ENCODE measurements around the gene TIAM1.

GRCh38 chr21:31140025-31140424, 204.0 kb downstream of the TIAM1 start:
- no peak for TF ChIP-seq CTCF (conservative IDR thresholded peaks at IDR 0.05)
- TF ChIP-seq ZFX (IDR thresholded peaks at IDR 0.05): no peak
